ENCODE data around the gene TMEM80.

The TMEM80 gene

DNA sequence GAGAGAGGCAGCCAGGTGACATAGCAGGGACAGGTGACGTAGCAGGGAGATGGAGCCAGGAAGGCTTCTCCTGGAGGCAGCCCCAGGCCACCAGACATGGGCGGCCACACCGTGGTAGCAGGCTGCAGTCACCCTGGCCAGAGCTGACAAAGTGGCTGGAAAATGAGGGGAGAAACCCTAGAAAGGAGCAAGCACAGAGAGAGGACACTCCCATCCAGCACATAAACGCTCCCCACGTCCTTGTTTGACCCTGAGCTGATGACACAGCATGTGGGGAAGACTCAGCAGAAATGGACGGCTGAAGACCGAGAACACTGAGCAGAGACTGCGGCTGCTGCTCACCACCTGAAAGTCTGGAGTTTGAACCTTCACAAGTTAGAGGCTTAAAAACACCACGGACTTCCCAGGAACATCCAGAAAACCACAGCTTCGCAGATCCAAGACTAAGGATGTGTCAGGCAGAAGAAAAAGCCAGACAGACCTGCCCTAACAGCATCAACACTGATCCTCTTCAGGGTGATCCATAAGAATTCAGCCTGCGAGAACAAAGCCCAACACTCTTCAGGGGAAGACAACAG, 29.8 kb upstream of the TMEM80 start:
- Histone ChIP-seq H3K4me3 (ENCODE audit: low read depth, low read length) (no peak overlapping the region), H3K27ac (ENCODE audit: extremely low read depth, low read depth, low read length) (no peak overlapping the region), H3K36me3 (ENCODE audit: control insufficient read depth in 2 of 2, insufficient read depth in 1 of 2, low read length in 2 of 2) (peaks cover 4 to 82% of the 10 kb centered on the region in 2 experiments; a peak in 2 of 3 replicates), H3K9me3 (ENCODE audit: control insufficient read depth, insufficient read depth, low read depth, low read length) (no peaks in the 10 kb centered on the region), H3K4me1 (ENCODE audit: control insufficient read depth, insufficient read depth, low read length) (no peaks in the 10 kb centered on the region)
- no peak for TF ChIP-seq REPIN1 (tag by site-specific recombination; IDR thresholded peaks at IDR 0.05; ENCODE audit: low read depth)
- no peak for TF ChIP-seq ZXDB (tag by site-specific recombination; IDR thresholded peaks at IDR 0.05)
- TF ChIP-seq PRDM1 (tag by site-specific recombination; IDR thresholded peaks at IDR 0.05), result no peak
- POLR2A ChIA-PET, result no interaction called here
- CTCF ChIA-PET, result no interaction called here

DNA sequence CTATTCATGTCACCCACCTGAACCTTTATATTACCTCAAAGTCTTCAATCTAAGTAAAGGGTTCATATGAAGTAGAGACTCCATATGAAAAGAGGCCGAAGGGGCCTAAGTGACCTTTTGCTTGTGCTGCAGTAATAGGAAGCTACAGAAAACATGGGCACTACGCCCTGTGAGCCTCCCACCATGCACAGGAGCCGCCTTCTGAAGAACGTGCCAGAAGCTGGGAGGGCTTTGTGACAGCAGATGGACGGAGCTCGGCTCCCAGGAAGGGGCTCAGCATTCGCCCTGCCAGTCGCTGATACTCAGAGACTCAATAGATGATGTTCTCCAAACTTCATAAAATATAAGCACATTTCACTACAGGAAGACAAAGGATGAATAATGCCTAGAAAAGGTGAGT, 21.8 kb upstream of the TMEM80 start:
- no peak overlapping the region for H3K4me3 ChIP-seq (ENCODE audit: low read depth, low read length)
- H3K27ac ChIP-seq (ENCODE audit: extremely low read depth, low read depth, low read length), result no peak overlapping the region
- POLR2A ChIA-PET, result no interaction called here
- CTCF ChIA-PET, result interaction anchor here (0.5 to 1.5 kb wide), 4 partner anchors 33 to 155 kb away, joined by 3 to 4 read pairs (median 3); no protein-coding TSS in a partner anchor
- no peaks in the 10 kb centered on the region for H3K4me1 ChIP-seq (ENCODE audit: control insufficient read depth, insufficient read depth, low read length)
- H3K9me3 ChIP-seq (ENCODE audit: control insufficient read depth, insufficient read depth, low read depth, low read length), result no peaks in the 10 kb centered on the region
- H3K36me3 ChIP-seq (ENCODE audit: control insufficient read depth in 2 of 2, insufficient read depth in 1 of 2, low read length in 2 of 2), result peaks cover 14 to 77% of the 10 kb centered on the region in 2 experiments; a peak in 2 of 3 replicates
- TF ChIP-seq ZNF785 (tag by site-specific recombination; IDR thresholded peaks at IDR 0.05) (no peak), ZNF777 (tag by site-specific recombination; IDR thresholded peaks at IDR 0.05; ENCODE audit: borderline replicate concordance) (no peak), ZBTB8A (tag by site-specific recombination; IDR thresholded peaks at IDR 0.05) (no peak), ZNF704 (tag by site-specific recombination; IDR thresholded peaks at IDR 0.05) (no peak), OVOL3 (tag by site-specific recombination; IDR thresholded peaks at IDR 0.05) (no peak), ZFP41 (tag by site-specific recombination; IDR thresholded peaks at IDR 0.05; ENCODE audit: borderline replicate concordance) (no peak), BCL6B (tag by site-specific recombination; IDR thresholded peaks at IDR 0.05) (no peak), ZNF837 (tag by site-specific recombination; IDR thresholded peaks at IDR 0.05) (no peak), ZSCAN30 (tag by site-specific recombination; IDR thresholded peaks at IDR 0.05) (no peak), ZNF155 (tag by site-specific recombination; IDR thresholded peaks at IDR 0.05) (no peak), ZFP37 (tag by site-specific recombination; IDR thresholded peaks at IDR 0.05) (no peak), ZBTB7A (tag by site-specific recombination; IDR thresholded peaks at IDR 0.05; ENCODE audit: low read depth) (no peak), WT1 (tag by site-specific recombination; IDR thresholded peaks at IDR 0.05) (no peak), OSR2 (tag by site-specific recombination; IDR thresholded peaks at IDR 0.05) (no peak), ZNF530 (tag by site-specific recombination; IDR thresholded peaks at IDR 0.05; ENCODE audit: low read depth) (no peak), ZNF433 (tag by site-specific recombination; IDR thresholded peaks at IDR 0.05; ENCODE audit: low read depth) (no peak), ZNF274 (IDR thresholded peaks at IDR 0.05; ENCODE audit: low read length) (no peak), ZNF274 (tag by site-specific recombination; IDR thresholded peaks at IDR 0.05; ENCODE audit: borderline replicate concordance) (no peak)
- TF ChIP-seq, protein P1, sequence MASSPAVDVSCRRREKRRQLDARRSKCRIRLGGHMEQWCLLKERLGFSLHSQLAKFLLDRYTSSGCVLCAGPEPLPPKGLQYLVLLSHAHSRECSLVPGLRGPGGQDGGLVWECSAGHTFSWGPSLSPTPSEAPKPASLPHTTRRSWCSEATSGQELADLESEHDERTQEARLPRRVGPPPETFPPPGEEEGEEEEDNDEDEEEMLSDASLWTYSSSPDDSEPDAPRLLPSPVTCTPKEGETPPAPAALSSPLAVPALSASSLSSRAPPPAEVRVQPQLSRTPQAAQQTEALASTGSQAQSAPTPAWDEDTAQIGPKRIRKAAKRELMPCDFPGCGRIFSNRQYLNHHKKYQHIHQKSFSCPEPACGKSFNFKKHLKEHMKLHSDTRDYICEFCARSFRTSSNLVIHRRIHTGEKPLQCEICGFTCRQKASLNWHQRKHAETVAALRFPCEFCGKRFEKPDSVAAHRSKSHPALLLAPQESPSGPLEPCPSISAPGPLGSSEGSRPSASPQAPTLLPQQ (tag by site-specific recombination; IDR thresholded peaks at IDR 0.05), result no peak
- TF ChIP-seq, protein P2, sequence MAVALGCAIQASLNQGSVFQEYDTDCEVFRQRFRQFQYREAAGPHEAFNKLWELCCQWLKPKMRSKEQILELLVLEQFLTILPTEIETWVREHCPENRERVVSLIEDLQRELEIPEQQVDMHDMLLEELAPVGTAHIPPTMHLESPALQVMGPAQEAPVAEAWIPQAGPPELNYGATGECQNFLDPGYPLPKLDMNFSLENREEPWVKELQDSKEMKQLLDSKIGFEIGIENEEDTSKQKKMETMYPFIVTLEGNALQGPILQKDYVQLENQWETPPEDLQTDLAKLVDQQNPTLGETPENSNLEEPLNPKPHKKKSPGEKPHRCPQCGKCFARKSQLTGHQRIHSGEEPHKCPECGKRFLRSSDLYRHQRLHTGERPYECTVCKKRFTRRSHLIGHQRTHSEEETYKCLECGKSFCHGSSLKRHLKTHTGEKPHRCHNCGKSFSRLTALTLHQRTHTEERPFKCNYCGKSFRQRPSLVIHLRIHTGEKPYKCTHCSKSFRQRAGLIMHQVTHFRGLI (tag by site-specific recombination; IDR thresholded peaks at IDR 0.05), result no peak
- TF ChIP-seq, protein P3, sequence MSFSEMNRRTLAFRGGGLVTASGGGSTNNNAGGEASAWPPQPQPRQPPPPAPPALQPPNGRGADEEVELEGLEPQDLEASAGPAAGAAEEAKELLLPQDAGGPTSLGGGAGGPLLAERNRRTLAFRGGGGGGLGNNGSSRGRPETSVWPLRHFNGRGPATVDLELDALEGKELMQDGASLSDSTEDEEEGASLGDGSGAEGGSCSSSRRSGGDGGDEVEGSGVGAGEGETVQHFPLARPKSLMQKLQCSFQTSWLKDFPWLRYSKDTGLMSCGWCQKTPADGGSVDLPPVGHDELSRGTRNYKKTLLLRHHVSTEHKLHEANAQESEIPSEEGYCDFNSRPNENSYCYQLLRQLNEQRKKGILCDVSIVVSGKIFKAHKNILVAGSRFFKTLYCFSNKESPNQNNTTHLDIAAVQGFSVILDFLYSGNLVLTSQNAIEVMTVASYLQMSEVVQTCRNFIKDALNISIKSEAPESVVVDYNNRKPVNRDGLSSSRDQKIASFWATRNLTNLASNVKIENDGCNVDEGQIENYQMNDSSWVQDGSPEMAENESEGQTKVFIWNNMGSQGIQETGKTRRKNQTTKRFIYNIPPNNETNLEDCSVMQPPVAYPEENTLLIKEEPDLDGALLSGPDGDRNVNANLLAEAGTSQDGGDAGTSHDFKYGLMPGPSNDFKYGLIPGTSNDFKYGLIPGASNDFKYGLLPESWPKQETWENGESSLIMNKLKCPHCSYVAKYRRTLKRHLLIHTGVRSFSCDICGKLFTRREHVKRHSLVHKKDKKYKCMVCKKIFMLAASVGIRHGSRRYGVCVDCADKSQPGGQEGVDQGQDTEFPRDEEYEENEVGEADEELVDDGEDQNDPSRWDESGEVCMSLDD (tag by site-specific recombination; IDR thresholded peaks at IDR 0.05), result no peak
